Measurements from ENCODE around the gene GEN1. TPM values are rescaled to one million over a fixed set of nuclear protein-coding genes. Genes with fewer than 3 reads are reported as not detected.

The GEN1 gene
- total and polyA plus RNA-seq, 10 of the 15 experiments (the other 5 are each of a cell fraction or from before 2014, with no cell fraction given): 6.0 to 49.6 (median 36.0) TPM

- FAIRE-seq (no peak), ATAC-seq (0 out of 3 replicates have a peak, but pooled peaks have one; percentile 2), DNase-seq (ENCODE audit: low read depth, low spot score) (no peak)
- RAD21 ChIA-PET (ENCODE audit: unreplicated experiment): interaction anchor here (0.8 to 9.9 kb wide), 4 partner anchors 11 to 47 kb away, joined by 4 to 96 read pairs (median 31); partner anchors contain the start of gene MSGN1
- POLR2A ChIA-PET: interaction anchor here (1.4 to 9.6 kb wide), 3 partner anchors 9 to 17 kb away, joined by 3 to 108 read pairs (median 80); partner anchors contain the start of gene MSGN1
- H3K36me3 ChIP-seq (ENCODE audit: control insufficient read depth in 2 of 2, insufficient read depth in 2 of 2, low read length in 1 of 2): no peaks in the 10 kb centered on the region
- peak overlapping the region; percentile 86; the same call in 1 of the 2 replicates for H3K4me2 ChIP-seq (ENCODE audit: control insufficient read depth, insufficient read depth)
- intact Hi-C loops (cut with micrococcal nuclease; ENCODE audit: unreplicated experiment): no loop called here
- SMC1A ChIA-PET (ENCODE audit: uncharacterized antibody, unreplicated experiment): interaction anchor here (0.9 to 12.9 kb wide), 9 partner anchors 9 to 52 kb away, joined by 3 to 288 read pairs (median 8); partner anchors contain the start of gene MSGN1
- no peak overlapping the region for H2AFZ ChIP-seq (ENCODE audit: control insufficient read depth, low read depth, low read length)
- H3K9me3 ChIP-seq (replicated peaks; ENCODE audit: control insufficient read depth, insufficient read depth, low read length): no peaks in the 10 kb centered on the region
- peak overlapping the region; percentile 22; the same call in 1 of the 2 replicates for H3K4me3 ChIP-seq
- H3K27me3 ChIP-seq (replicated peaks in 1 of 2; ENCODE audit: control insufficient read depth in 2 of 2, insufficient read depth in 2 of 2, low read length in 1 of 2): no peaks in the 10 kb centered on the region
- no peaks in the 10 kb centered on the region for H3K79me2 ChIP-seq (ENCODE audit: control insufficient read depth, insufficient read depth, low read length)
- WGBS (ENCODE audit: insufficient coverage, insufficient replicate concordance, low lambda C conversion rate, missing lambda C conversion rate): 4% methylated on average over 3 of the region's 3 CpGs
- H3K4me1 ChIP-seq (ENCODE audit: control insufficient read depth, insufficient read depth, low read length): peaks cover 24% of the 10 kb centered on the region
- H3K9ac ChIP-seq (ENCODE audit: control insufficient read depth, insufficient read depth, low read length): no peak overlapping the region
- H3K27ac ChIP-seq (ENCODE audit: control insufficient read depth, insufficient read depth): peak overlapping the region; percentile 41; the same call in 1 of the 2 replicates
- no TSS peak for BruUV-seq (replicated peaks)
- in situ Hi-C loops (cut with MboI): no loop called here
- no peaks in the 10 kb centered on the region for H4K20me1 ChIP-seq (ENCODE audit: control insufficient read depth, insufficient read depth)
- CTCF ChIA-PET: interaction anchor here (0.9 to 7.8 kb wide), 8 partner anchors 11 to 150 kb away, joined by 3 to 77 read pairs (median 6); partner anchors contain the start of genes GEN1 and MSGN1
- no peak for TF ChIP-seq MEF2B (IDR thresholded peaks at IDR 0.05; ENCODE audit: partially characterized antibody, poor library complexity, severe bottlenecking)
- no peak for TF ChIP-seq KLF5 (IDR thresholded peaks at IDR 0.05; ENCODE audit: partially characterized antibody)
- no peak for TF ChIP-seq MAX (IDR thresholded peaks at IDR 0.05; ENCODE audit: low read depth, low read length)
- TF ChIP-seq IKZF1 (conservative IDR thresholded peaks at IDR 0.05): peak; percentile 24; the same call in 1 of the 2 replicates
- TF ChIP-seq CBFB (IDR thresholded peaks at IDR 0.05; ENCODE audit: low read depth): no peak
- no peak for TF ChIP-seq ZNF592 (IDR thresholded peaks at IDR 0.05)
- TF ChIP-seq ZNF24 (IDR thresholded peaks at IDR 0.05): no peak
- TF ChIP-seq ZNF622 (IDR thresholded peaks at IDR 0.05): no peak
- peak; percentile 77; the same call in 1 of the 2 replicates for TF ChIP-seq SPI1 (IDR thresholded peaks at IDR 0.05; ENCODE audit: borderline replicate concordance, insufficient read depth, low read depth, low read length)
- TF ChIP-seq MYC (IDR thresholded peaks at IDR 0.05; ENCODE audit: insufficient read depth, insufficient read length, insufficient replicate concordance, low read length, severe bottlenecking): no peak
- no peak for TF ChIP-seq MXI1 (IDR thresholded peaks at IDR 0.05; ENCODE audit: low read depth, low read length)
- TF ChIP-seq EP300 (IDR thresholded peaks at IDR 0.05; ENCODE audit: borderline replicate concordance in 1 of 2, control insufficient read depth in 1 of 2, low read depth in 2 of 2, low read length in 2 of 2): no peak
- TF ChIP-seq REST (IDR thresholded peaks at IDR 0.05; ENCODE audit: low read depth, low read length): no peak
- TF ChIP-seq FOXM1 (IDR thresholded peaks at IDR 0.05; ENCODE audit: low read depth, low read length): no peak
Observed at GRCh38 chr2:17803497-17803896, 49.6 kb downstream of the GEN1 start.
